Measurements from ENCODE around the gene TMIGD2.
"Not testable (repeated sequence)": the region's sequence is repeated elsewhere in the genome, so short reads cannot be mapped to it uniquely, and the experiment has no call there.

TMIGD2 gene

DNA sequence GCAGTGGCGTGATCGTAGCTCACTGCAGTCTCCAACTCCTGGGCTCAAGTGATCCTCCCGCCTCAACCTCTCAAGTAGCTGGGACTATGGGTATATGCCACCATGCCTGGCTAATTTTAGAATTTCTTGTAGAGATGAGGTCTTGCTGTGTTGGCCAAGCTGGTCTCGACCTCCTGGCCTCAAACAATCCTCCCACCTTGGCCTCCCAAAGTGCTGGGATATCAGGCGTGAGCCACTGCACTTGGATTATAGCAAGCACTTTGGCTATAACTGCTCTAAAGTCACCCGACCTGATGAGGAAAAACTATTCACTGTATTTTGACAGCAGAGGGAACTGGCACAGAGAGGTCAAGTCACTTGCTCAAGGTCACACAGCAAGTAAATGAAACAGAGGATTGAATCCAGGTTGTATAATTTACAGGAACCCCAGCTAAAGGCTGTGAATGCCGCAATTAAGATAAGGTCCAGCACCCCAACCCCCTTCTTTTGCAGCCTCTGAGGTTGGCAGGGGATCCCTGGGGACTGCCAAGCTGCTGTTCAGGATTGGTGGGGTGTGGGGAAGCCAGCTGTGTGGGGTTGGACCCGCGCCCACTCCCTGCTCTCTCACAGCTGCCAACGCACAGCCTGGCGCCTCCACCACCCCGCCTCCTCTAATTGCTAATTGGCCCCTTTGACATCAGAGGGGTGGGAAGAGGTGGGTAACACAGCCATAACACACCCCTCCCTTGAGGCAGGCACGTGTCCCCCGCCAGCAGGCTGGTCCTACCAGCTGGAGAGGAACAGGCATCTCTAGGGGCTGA lies 6.0 kb downstream of the TMIGD2 start:
- DNase-seq = peak; percentile 66 to 68

DNA sequence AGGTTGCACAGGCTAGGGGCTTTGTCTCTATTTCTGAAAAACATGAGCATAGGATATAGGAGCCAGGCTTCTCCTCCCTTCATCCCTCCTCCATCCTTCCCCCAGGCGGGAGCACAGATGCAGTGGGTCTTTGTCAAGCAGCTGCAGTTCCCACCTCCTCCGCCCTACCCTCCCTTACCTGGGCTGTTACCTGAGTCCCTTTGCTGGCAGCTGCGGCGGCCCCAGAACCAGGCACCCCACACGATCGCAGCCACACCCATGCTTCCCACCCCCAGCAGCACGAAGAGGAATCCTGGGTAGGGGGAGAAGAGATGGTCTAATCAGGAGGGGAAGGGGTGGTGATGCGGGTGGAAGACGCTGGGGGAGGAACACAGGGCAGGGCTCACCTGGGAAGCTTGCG lies 7.8 kb downstream of the TMIGD2 start:
- DNase-seq = no peak

DNA sequence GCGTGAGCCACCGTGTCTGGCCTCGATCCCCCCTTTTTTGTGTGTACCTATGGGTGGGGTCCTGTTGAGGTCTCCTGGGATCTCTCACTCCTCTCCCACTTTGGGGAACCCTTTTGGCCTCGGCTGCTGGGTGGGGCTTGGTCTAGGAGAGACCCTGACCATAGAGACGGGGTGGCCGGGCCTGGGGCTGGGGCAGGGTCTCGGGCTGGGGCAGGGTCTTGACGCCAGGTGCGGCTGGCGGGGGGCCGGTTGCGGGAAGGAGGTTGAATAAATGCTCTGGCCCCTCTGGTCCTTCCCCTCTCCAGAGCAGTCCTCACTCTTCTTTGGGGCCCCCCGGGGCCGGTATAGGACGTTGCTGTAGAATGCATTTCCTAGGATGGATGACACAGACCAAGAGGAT lies 9.7 kb downstream of the TMIGD2 start:
- no peak for DNase-seq

DNA sequence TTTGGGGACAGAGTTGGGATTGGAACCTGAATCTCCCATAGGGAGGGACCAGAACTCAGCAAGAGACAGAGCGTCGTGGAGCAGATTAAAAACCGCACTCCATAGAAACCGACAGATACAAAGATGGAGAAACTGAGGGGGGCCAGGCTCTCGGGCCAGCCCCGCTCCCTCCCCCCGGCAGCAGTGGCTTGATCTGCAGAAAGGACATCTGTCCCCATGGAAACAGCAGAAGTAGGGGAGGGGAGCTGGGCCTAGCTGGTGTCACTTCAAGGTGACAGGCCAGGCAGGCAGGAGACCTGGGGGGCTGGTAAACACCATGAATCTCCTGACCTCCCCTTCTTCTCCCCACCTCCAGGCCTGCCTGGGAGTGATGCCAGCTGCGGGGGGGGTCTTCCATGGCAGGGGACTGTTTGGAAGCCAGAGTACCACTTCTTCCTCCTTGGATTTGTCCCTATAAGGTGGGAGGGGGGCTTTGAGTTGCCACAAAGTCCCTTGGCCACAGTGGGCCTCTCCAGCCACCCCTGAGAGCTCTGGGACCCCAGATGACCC lies 10.9 kb downstream of the TMIGD2 start:
- no peak for DNase-seq

DNA sequence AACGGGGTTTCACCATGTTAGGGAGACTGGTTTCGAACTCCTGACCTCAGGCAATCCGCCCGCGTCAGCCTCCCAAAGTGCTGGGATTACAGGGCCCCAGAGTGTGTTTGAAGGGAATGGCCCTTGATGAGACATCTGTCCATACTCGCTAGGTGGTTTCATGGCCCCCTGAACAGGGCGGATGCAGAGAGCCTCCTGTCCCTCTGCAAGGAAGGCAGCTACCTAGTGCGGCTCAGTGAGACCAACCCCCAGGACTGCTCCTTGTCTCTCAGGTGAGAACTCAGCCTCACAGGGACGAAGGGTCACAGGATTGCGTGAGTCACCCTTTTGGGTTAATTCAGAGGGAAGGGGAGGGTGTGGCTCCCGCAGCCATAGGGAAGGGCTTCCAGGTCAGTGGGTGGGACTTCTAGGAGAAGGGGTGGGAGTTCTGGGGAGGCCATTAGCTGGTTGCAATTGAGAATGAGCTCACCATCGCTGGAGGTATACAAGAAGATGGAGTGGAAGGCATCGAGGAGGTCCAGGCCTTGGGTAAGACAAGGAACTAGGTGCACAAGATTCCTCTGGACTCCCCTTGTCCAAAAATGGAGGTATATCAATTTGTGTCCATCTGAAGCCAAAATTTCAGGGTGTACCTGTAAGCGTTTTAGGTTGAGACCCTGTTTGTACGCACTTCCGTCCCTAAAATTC lies 14.0 kb downstream of the TMIGD2 start:
- no peak for DNase-seq

DNA sequence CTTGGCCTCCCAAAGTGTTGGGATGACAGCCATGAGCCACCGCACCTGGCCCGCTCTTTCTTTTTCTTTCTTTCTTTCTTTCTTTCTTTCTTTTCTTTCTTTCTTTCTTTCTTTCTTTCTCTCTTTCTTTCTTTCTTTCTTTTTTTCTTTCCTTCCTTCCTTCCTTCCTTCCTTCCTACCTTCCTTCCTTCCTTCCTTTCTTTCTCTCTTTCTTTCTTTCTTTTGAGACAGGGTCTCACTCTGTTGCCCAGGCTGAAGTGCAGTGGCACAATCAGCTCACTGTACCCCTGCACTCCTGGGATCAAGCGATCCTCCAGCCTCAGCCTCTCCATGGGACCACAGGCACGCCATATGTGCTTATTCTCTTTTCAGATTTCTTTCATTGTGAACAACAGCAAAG lies 16.0 kb downstream of the TMIGD2 start:
- not testable (repeated sequence) for DNase-seq

DNA sequence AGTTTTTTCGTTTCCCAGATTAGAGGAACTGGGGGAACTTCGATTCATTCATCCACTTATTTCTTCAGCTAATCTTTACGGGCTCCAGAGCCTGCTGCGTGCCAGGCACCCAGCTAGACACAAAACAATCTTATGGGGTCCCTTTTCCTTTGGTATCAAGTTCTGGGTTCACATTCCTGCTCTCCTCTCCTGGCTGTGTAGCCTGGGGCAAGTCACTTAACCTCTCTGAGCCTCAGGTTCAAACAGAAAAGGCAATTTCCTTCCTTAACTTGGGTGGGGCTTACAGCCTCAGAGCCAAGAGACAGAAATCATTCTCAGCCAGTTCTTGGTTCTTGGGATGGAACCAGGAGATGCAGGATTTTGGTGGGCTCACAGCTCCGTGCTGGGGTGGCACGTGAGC lies 17.2 kb downstream of the TMIGD2 start:
- no peak for DNase-seq

DNA sequence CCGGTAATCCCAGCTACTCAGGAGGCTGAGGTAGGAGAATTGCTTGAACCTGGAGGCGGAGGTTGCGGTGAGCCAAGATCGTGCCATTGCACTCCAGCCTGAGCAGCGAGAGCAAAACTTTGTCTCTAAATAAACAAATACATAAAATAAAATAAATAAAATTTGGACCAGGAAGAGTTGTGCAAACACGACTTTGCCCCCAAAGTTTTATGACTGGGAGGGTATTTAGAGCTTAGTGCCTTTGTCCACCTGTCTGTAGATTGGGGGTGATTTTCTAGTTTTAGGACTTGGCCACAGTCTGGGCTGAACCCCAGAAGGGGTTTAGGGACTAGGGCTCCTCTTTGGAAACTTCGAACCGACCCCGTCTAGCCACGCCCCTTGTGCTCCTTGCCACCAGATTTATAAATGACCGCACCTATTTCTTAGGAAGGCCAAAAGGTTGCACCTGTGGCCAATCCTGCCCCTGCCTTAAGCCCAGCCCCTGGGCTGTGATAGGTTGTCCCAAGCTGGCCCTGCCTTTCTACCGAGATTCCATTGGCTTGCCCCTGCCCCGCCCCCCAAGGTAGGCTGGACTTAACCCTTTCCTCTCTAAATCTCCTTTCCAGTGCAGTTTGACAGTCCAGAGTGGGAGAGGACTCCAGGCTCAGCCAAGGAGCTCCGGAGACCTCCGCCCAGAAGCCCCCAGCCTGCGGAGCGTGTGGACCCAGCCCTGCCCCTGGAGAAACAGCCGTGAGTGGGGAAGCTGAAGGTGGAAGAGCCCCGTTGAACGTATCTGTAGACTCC lies 17.8 kb downstream of the TMIGD2 start:
- DNase-seq = peak; percentile 33 to 50

DNA sequence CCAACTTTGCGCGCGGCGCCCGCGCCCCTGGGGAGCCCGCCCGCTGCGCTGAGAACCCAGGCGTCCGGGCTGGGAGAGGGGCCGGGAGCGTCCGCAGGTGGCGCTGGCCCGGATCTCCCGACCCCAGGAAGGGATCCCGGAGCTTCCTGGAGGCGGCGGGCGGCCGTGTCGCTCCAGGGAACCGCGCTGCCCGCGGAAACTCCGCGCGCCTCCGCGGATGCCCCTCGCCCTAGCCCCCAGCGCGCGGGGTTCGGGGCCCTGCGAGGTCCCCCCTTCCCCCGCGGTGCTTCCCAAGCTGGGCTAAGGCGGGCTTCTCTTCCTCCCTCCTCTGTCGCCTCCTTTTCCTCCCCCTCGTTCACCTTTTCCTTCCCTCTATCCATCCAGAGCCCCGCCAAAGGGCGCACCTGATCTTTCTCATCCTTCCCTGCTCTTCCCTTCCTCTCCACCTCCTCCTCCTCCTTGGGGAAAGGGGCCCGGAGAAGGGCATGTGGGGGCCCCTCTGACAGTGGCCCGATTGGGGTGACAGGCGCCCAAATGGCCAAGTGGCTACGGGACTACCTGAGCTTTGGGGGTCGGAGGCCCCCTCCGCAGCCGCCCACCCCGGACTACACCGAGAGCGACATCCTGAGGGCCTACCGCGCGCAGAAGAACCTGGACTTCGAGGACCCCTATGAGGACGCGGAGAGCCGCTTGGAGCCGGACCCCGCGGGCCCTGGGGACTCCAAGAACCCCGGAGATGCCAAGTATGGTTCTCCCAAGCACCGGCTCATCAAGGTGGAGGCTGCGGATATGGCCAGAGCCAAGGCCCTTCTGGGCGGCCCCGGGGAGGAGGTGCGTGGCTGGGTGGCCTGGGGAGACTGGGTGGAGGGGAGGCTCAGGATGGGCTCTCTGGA lies 22.4 kb downstream of the TMIGD2 start:
- no peak for DNase-seq

DNA sequence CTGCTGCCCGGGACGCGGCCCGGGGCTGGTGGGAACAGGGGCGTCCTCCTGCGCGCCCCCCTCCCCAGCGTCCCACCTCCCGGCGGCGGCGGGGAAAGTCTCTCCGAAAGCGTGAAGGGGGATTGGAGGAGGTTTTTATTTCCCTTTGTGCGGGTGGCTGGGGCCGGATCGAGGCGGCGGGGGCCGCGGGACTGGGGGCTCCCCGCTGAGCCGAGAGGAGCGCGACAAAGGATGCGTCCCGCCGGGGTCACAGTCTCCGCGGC lies 23.0 kb downstream of the TMIGD2 start:
- DNase-seq = no peak

DNA sequence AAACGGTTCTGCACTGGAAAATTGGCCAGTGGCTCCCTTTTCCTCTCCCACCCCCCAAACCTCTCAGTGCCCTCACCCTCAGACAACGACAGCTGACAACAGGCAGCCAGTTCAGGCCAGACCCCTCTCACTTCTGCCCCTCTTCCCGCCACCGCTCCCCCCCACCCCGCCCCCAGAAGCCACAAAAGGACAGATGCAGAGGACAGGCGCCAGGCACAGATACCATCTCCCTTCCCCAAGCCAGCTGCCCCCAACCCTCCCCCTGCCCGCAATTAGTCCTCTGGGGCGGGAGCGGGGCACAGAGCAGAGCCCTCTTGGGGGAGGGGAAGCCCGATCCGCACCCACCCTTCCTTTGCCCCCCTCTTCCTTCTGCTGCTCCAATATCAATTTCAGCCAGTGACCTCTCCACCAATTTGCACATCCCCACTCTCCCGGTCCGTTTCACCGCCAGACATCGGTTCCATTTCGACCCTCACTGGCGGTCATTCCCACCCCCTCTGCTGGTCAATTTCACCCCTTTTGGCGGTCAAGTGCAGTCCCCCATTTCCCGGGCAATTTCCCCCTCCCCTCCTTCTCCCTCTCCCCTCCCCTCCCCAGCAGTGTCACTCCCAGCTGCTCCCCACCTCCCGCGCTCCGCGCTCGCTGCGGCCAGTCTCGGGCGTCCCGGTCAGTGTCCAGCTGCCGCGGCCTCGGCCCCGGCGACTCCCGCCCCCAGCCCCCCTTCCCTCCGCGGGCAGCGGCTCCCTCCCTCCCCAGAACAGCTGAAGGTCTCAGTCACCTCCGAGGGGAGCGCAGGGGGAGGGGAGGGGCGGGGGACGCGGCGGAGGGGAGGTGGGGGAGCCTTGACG lies 23.5 kb downstream of the TMIGD2 start, which contains the start of gene SHD:
TSS of gene SHD (plus strand) at position 848 of the 848 bp plus-strand sequence. CDS start 798 bp downstream, outside the sequence.
- peak in 1 of 2 experiments; percentile 26 for DNase-seq

DNA sequence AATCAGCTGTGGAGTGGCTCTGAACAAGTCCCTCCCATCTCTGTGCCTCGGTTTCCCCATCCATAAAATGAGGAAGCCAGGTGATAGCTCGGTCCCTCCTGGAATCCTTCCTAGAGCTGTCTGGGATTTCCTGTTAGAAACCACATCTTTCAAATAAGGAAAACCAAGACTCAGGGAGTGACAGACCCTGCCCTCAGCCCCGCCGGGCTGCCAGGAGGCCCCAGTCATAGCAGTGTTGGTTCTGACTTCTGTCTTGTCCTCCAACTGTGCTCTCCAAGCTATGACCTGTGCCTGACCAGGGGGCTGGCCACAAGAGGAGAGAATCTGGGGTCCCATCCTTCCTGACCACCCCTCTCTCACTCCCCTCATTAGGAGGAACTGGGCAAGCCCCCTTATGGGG lies 24.2 kb downstream of the TMIGD2 start:
- DNase-seq = no peak

DNA sequence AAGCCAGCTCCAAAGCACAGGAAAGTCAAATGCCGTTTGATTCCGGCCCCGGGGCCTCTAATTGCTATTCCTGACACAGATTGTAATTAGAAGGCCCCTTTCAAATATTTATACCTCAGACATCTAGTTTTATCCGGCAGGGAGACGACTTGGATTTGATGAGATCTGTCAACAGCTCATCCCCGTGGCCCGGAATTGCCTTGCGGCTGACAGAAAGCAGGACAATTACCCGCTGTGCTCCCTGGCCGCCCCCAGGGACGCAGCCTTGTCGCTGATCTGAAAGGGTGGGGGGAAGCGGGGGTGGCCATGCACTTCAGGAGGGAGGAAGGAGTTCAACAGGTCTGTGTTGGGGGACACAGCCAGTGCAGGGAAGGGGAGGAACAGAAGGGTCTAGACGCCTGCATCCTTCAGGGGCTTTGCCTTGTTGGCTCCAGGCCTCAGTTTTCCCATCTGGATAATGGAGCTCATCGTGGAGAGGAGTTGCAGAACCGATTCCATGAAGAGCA lies 24.9 kb downstream of the TMIGD2 start:
- no peak for DNase-seq

DNA sequence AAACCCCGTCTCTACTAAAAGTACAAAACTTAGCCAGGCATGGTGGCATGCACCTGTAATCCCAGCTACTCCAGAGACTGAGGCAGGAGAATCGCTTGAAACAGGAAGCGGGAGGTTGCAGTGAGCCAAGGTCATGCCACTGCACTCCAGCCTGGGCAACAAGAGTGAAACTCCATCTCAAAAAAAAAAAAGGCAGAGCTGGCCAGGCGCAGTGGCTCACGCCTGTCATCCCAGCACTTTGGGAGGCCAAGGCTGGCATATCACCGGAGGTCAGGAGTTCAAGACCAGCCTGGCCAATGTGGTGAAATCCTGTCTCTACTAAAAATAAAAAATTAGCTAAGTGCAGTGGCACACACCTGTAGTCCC lies 27.9 kb downstream of the TMIGD2 start:
- not testable (repeated sequence) for DNase-seq

DNA sequence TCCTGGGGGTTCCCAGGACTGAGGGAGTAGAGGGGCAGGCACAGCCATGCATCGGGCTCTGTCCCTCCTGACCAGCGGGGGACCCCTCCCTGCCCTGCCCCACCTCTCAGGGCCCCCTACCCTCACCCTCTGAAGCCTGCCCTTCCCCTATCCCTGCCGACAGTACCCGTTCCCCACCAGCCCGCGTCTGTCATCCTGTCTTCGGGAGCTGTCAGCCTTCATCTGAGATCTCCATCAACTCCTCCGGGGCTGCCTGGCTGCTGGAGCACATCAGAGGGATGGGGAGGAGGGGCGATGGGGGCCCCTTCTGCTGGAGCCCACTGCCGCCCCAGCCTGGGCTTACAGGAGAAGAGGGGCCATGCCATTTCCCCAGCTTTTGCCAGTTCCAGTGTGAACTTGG lies 29.3 kb downstream of the TMIGD2 start:
- DNase-seq = no peak

DNA sequence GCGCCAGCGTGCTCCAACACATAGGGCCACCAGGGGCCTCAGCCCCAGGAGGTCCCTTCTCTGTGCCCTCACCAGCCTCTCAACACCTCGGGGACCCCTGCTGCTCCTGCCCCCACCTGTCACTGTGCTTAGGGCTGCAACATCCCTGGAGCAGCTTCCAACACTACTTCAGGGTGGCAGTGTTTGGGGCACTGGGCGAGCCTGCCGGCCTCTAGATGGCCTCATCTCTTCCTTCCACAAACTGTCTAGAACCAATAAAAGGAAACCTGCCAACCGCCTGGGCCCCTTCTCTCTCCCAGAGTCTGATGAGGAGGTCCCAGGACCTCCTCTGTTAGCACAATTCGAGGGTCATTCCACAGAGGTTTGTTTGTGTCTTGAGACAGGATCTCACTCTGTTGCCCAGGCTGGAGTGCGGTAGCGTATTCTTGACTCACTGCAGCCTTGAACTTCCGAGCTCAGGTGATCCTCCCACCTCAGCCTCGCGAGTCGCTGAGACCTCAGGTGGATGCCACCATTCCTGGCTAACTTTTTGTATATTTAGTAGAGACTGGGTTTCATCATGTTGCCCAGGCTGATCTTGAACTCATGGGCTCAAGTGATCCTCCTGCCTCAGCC lies 33.3 kb downstream of the TMIGD2 start:
- DNase-seq = no peak

DNA sequence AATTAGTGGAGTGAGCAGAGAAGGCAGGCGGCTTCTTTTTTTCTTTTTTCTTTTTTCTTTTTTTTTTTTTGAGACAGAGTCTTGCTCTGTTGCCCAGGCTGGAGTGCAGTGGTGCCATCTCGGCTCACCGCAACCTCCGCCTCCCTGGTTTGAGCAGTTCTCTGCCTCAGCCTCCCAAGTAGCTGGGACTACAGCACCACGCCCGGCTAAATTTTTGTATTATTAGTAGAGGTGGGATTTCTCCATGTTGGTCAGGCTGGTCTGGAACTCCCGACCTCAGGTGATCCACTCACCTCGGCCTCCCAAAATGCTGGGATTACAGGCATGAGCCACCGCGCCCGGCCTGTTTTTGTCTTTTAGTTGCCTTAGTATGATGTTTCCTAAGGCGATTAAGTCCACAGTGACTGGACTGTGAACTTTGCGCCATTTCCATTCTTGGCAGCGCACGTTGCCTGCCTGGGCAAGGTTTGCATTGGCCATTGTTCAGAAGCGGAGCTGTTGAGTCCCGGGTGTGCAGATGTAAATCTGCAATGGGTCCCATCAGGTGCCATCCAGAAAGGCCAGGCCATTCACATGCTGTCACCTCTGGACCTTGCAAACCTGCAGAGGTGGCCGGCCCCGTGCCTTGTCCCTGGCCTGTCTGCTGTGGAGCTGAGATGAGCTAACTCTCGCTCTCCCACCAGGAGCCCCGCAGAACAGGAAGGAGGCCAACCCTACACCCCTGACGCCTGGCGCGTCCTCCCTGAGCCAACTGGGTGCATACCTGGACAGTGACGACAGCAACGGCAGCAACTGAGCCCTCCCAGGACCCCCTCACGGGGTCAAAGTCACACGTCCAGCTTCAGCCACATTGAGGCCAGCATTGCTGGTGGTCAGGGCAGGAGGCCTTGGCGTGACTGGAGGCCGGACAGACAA lies 34.0 kb downstream of the TMIGD2 start:
- DNase-seq = no peak

DNA sequence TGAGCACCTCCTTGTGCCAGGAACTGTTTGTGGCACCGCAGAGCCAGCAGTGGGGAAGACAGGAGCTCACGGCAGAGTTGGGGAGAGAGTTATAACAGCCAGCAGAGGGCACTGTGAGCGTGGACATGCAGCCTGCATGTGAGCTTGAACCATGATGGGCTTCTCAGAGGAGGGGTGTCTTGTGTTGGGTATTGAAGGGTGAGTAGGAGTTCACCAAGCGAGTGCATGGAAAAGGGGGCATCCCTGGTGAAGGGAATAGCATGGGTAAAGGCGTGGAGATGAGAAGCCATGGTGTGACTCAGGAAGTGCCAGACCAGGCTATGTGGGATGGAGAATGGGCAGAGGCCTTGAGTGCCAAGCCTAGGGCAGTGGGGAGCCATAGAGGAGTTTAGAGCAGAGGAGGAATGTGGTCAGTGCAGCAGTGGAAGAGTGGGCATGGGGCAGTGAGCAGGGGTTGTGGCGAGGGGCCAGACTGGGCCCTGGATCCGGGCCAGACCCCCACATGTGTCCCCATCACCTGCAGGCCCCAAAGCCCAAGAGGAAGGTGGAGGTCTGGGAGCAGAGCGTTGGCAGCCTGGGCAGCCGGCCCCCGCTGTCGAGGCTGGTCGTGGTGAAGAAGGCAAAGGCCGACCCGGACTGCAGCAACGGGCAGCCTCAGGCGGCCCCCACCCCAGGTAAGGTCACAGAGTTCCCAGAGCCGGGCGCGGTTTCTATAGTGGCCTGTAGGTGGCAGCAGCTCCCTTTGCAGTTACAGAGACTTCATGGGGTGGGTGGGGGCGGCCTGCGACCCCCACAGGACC lies 34.9 kb downstream of the TMIGD2 start:
- peak; percentile 26 to 55 for DNase-seq

Measured in SHP77 (cell line).